K562 (cell line): ENCODE results near the gene TPRG1L. TPM values are rescaled to one million over a fixed set of nuclear protein-coding genes. Genes with fewer than 3 reads are reported as not detected.

Experiments
- BRCA1 ChIP-seq, 2 experiments: fragments of 450-650 bp in 1 of 2; sonication (generic) in 1 of 2; formaldehyde crosslinking in 1 of 2; IDR thresholded peaks; 2 replicates each; pipeline versions ENCODE4 v1.5.0 to v1.6.1; 2017 to 2020; ENCODE audit warnings: mild to moderate bottlenecking in 1 of 2, missing genetic modification reagents in 1 of 2
- CAMTA2 ChIP-seq: fragments of 250-450 bp; sonication (Bioruptor Pico); conservative IDR thresholded peaks from 2 replicates; pipeline ENCODE4 v1.5.1; 2022
- CBFB ChIP-seq: sonication (generic); formaldehyde crosslinking; IDR thresholded peaks from 2 replicates; pipeline ENCODE4 v1.4.0; 2020; ENCODE audit warnings: mild to moderate bottlenecking, missing genetic modification reagents
- FOSL1 ChIP-seq: fragments of 200-800 bp; sonication (Bioruptor generic); conservative IDR thresholded peaks from 2 replicates; pipeline ENCODE4 v1.6.1; 2016; ENCODE audit warnings: missing genetic modification characterization, missing compliant biosample characterization
- HMG20B ChIP-seq: fragments of 250-450 bp; sonication (Bioruptor Pico); IDR thresholded peaks from 2 replicates; pipeline ENCODE4 v1.5.0; 2021; ENCODE audit warnings: mild to moderate bottlenecking
- KDM5B ChIP-seq: fragments of 200-600 bp; sonication (generic); IDR thresholded peaks from 2 replicates; pipeline ENCODE4 v1.6.1; 2012; ENCODE audit warnings: low read depth, mild to moderate bottlenecking, moderate library complexity, low read length, control low read depth, inconsistent platforms; ENCODE audit not compliant: insufficient replicate concordance
- MAFG ChIP-seq: fragments of 450-650 bp; conservative IDR thresholded peaks from 2 replicates; pipeline ENCODE4 v1.6.1; 2016; ENCODE audit warnings: missing genetic modification characterization, missing compliant biosample characterization
- MEIS2 ChIP-seq: fragments of 450-650 bp; IDR thresholded peaks from 2 replicates; pipeline ENCODE4 v1.6.1; 2014; ENCODE audit warnings: mild to moderate bottlenecking; ENCODE audit not compliant: partially characterized antibody
- NFE2 ChIP-seq: IDR thresholded peaks from 2 replicates; pipeline ENCODE4 v1.6.1; 2014; ENCODE audit warnings: antibody characterized with exemption, low read depth
- NR3C1 ChIP-seq: sonication (generic); formaldehyde crosslinking; IDR thresholded peaks from 2 replicates; pipeline ENCODE4 v1.8.1; 2022; ENCODE audit warnings: missing genetic modification reagents
- PCBP1 ChIP-seq: fragments of 200-400 bp; formaldehyde crosslinking; IDR thresholded peaks from 2 replicates; pipeline ENCODE4 v1.6.1; 2018; ENCODE audit warnings: mild to moderate bottlenecking, low read depth, low read length; ENCODE audit not compliant: poor library complexity, severe bottlenecking
- PHB ChIP-seq: fragments of 250-450 bp; sonication (Bioruptor Pico); IDR thresholded peaks from 2 replicates; pipeline ENCODE4 v1.5.0; 2021
- PHF21A ChIP-seq: fragments of 450-650 bp; IDR thresholded peaks from 2 replicates; pipeline ENCODE4 v1.6.1; 2017; ENCODE audit warnings: low read depth, borderline replicate concordance
- POU5F1 ChIP-seq: fragments of 150-350 bp; IDR thresholded peaks from 2 replicates; pipeline ENCODE4 v1.6.1; 2014; ENCODE audit warnings: borderline replicate concordance, low read length, low read depth, mild to moderate bottlenecking; ENCODE audit not compliant: partially characterized antibody
- SIX5 ChIP-seq, 2 experiments: IDR thresholded peaks; 2 replicates each; pipeline ENCODE4 v1.6.1; 2011; ENCODE audit warnings: low read length in 2 of 2, borderline replicate concordance in 1 of 2, low read depth in 1 of 2, mild to moderate bottlenecking in 1 of 2, moderate library complexity in 1 of 2; ENCODE audit not compliant: insufficient read depth in 1 of 2
- SREBF2 ChIP-seq: sonication (generic); formaldehyde crosslinking; IDR thresholded peaks from 2 replicates; pipeline ENCODE4 v1.4.0; 2020; ENCODE audit warnings: mild to moderate bottlenecking, missing genetic modification reagents
- TGIF2 ChIP-seq: sonication (generic); formaldehyde crosslinking; IDR thresholded peaks from 2 replicates; pipeline ENCODE4 v1.8.1; 2022; ENCODE audit warnings: mild to moderate bottlenecking, missing genetic modification reagents, moderate library complexity
- ZBTB8A ChIP-seq: fragments of 450-650 bp; IDR thresholded peaks from 2 replicates; pipeline ENCODE4 v1.6.1; 2018; ENCODE audit warnings: mild to moderate bottlenecking, moderate library complexity; ENCODE audit not compliant: partially characterized antibody
- ZNF316 ChIP-seq: fragments of 450-650 bp; IDR thresholded peaks from 2 replicates; pipeline ENCODE4 v1.6.1; 2016
- polyA plus RNA-seq, 8 experiments: library from polyadenylated mRNA; depleted of rRNA in 4 of 8; stranded (reverse) in 5 of 8; unstranded in 3 of 8; fragments of >200 nt; fragmentation: Nextera tagmentation in 2 of 8; fragmentation: Illumina TruSeq in 1 of 8; extraction: Ambion mirVana in 2 of 8; extraction: Trizol in 1 of 8; gene quantifications; 2 replicates each; pipeline versions ENCODE4 v1.2.1 to v1.2.3, GENCODE V29; 2011 to 2014; ENCODE audit warnings: inconsistent platforms in 1 of 8, missing spikeins in 1 of 8
- total RNA-seq, 7 experiments: library from RNA; depleted of rRNA in 6 of 7; stranded (reverse); fragments of >200 nt in 6 of 7; fragmentation: Illumina TruSeq in 2 of 7; extraction: Trizol in 2 of 7; gene quantifications; 2 replicates each; pipeline versions ENCODE4 v1.2.1 to v1.2.3, GENCODE V29; 2011 to 2021; ENCODE audit warnings: low replicate concordance in 1 of 7
- TF ChIP-seq, protein P1 (sequence below), 3 experiments: fragments of 200-800 bp in 1 of 3; fragments of 250-450 bp in 1 of 3; fragments of 450-650 bp in 1 of 3; sonication (Bioruptor Pico) in 1 of 3; sonication (Bioruptor generic) in 1 of 3; formaldehyde crosslinking in 1 of 3; IDR thresholded peaks; 2 replicates each; pipeline versions ENCODE4 v1.6.1 to v1.8.0; 2016 to 2022; ENCODE audit warnings: mild to moderate bottlenecking in 2 of 3, missing genetic modification characterization in 2 of 3, missing compliant biosample characterization in 1 of 3, moderate library complexity in 1 of 3
- TF ChIP-seq, protein P2 (sequence below): fragments of 250-450 bp; sonication (Bioruptor Pico); IDR thresholded peaks from 2 replicates; pipeline ENCODE4 v1.5.0; 2021
- TF ChIP-seq, protein P3 (sequence below): fragments of 450-650 bp; conservative IDR thresholded peaks from 2 replicates; pipeline ENCODE4 v1.6.1; 2016; ENCODE audit warnings: missing genetic modification characterization, low read depth, mild to moderate bottlenecking, missing compliant biosample characterization, moderate library complexity

The TPRG1L gene
- total and polyA plus RNA-seq, 9 of the 15 experiments (the other 6 are each of a cell fraction or from before 2014, with no cell fraction given): 1.6 to 11.0 (median 6.2) TPM

DNA sequence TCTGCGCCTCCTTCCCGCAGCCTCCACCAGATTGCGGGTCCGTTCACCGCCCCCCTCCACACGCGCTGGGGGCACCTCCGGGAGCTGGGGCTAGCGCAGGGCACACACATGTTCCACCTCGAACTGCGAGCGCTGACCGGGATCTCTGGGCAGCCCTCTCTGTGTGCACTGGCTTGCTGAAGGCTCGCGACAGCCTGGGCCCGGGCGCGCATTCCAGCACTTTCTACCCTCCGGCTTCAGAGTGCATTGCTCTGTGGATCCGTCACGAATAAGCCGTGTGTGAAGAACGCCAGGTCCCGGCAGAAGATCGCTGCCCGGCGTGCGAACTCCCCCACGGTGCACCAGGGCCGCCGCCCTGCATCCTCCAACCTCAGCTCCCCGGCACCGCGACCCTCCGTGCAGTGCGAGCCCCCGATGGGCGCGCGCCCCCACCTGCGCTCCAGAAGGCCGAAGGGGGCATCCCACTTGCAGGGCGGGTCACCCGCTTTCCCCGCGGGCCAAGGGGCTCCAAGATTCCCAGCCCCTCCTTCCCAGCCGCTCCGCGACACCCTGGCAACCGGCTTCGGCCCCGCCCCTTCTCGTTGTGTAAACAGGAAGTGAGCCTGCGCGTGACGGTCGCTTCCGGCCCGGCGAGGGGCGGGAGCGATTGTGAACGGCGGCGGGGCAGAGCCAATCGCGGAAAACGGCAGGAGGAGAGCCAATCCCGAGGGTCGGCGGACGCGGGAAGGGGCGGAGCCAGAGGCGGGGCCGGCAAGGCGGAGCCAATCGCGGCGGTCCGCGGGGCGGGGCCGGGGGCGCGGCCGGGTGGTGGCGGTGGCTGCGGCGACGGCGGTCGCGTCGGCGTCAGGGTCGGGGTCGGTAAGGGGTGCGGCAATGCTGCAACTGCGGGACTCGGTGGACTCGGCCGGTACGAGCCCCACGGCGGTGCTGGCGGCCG, at the start of gene TPRG1L (continued):
- TF ChIP-seq, protein P1, sequence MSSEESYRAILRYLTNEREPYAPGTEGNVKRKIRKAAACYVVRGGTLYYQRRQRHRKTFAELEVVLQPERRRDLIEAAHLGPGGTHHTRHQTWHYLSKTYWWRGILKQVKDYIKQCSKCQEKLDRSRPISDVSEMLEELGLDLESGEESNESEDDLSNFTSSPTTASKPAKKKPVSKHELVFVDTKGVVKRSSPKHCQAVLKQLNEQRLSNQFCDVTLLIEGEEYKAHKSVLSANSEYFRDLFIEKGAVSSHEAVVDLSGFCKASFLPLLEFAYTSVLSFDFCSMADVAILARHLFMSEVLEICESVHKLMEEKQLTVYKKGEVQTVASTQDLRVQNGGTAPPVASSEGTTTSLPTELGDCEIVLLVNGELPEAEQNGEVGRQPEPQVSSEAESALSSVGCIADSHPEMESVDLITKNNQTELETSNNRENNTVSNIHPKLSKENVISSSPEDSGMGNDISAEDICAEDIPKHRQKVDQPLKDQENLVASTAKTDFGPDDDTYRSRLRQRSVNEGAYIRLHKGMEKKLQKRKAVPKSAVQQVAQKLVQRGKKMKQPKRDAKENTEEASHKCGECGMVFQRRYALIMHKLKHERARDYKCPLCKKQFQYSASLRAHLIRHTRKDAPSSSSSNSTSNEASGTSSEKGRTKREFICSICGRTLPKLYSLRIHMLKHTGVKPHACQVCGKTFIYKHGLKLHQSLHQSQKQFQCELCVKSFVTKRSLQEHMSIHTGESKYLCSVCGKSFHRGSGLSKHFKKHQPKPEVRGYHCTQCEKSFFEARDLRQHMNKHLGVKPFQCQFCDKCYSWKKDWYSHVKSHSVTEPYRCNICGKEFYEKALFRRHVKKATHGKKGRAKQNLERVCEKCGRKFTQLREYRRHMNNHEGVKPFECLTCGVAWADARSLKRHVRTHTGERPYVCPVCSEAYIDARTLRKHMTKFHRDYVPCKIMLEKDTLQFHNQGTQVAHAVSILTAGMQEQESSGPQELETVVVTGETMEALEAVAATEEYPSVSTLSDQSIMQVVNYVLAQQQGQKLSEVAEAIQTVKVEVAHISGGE (CRISPR knock-in tag; IDR thresholded peaks at IDR 0.05): 0 out of 6 replicates have a peak, but pooled peaks of 1 of the 3 experiments have one; percentile 17
- TF ChIP-seq, protein P2, sequence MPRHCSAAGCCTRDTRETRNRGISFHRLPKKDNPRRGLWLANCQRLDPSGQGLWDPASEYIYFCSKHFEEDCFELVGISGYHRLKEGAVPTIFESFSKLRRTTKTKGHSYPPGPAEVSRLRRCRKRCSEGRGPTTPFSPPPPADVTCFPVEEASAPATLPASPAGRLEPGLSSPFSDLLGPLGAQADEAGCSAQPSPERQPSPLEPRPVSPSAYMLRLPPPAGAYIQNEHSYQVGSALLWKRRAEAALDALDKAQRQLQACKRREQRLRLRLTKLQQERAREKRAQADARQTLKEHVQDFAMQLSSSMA (CRISPR knock-in tag): no peak
- TF ChIP-seq, protein P3, sequence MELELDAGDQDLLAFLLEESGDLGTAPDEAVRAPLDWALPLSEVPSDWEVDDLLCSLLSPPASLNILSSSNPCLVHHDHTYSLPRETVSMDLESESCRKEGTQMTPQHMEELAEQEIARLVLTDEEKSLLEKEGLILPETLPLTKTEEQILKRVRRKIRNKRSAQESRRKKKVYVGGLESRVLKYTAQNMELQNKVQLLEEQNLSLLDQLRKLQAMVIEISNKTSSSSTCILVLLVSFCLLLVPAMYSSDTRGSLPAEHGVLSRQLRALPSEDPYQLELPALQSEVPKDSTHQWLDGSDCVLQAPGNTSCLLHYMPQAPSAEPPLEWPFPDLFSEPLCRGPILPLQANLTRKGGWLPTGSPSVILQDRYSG (tag): no peak
- TF ChIP-seq NFE2 (no peak), BRCA1 (IDR thresholded peaks at IDR 0.05) (no peak), BRCA1 (CRISPR knock-in tag; IDR thresholded peaks at IDR 0.05) (no peak), PHB (CRISPR knock-in tag) (no peak), PCBP1 (peak; percentile 50), MAFG (no peak), KDM5B (peak; percentile 64), HMG20B (CRISPR knock-in tag) (no peak), MEIS2 (no peak), PHF21A (no peak), SIX5 (IDR thresholded peaks at IDR 0.05; ENCODE audit: borderline replicate concordance in 1 of 2, insufficient read depth in 1 of 2, low read depth in 1 of 2, low read length in 2 of 2) (no peak), NR3C1 (no peak), SREBF2 (CRISPR knock-in tag) (no peak), TGIF2 (CRISPR knock-in tag) (0 out of 2 replicates have a peak, but pooled peaks have one; percentile 31), ZBTB8A (no peak), CBFB (CRISPR knock-in tag) (no peak), FOSL1 (tag) (no peak), POU5F1 (no peak), CAMTA2 (CRISPR knock-in tag) (no peak), ZNF316 (no peak)
